DMS 273 treated with DMSO at 0.1 percent for 48 hours (cell line): ENCODE data around the gene NT5C3A.
"Not testable (repeated sequence)": the region's sequence is repeated elsewhere in the genome, so short reads cannot be mapped to it uniquely, and the experiment has no call there.

ENCODE experiments used
- DNase-seq: peaks from one replicate; lab custom pipeline; 2025; lab: John Stamatoyannopoulos, UW

NT5C3A gene

GRCh38 chr7:33041631-33042428, 20.7 kb downstream of the NT5C3A start:
- DNase-seq = no peak

- no peak for DNase-seq
These were observed 21.6 kb downstream of the NT5C3A start for GRCh38 chr7:33040803-33041516.

- no peak for DNase-seq
These were observed 22.7 kb downstream of the NT5C3A start for GRCh38 chr7:33039903-33040292.

- no peak for DNase-seq
These were observed 23.2 kb downstream of the NT5C3A start for GRCh38 chr7:33039257-33039902.

GRCh38 chr7:33038639-33039038, 23.9 kb downstream of the NT5C3A start:
- DNase-seq = no peak

GRCh38 chr7:33035776-33036175, 26.8 kb downstream of the NT5C3A start:
- no peak for DNase-seq

GRCh38 chr7:33024189-33024757, 38.3 kb downstream of the NT5C3A start:
- DNase-seq = no peak

- no peak for DNase-seq
These were observed 50.2 kb downstream of the NT5C3A start for GRCh38 chr7:33012364-33012763.

GRCh38 chr7:33009734-33010133, 52.8 kb downstream of the NT5C3A start:
- no peak for DNase-seq

GRCh38 chr7:33005690-33006089, 56.9 kb downstream of the NT5C3A start:
- not testable (repeated sequence) for DNase-seq

GRCh38 chr7:33005193-33005592, 57.4 kb downstream of the NT5C3A start:
- DNase-seq = not testable (repeated sequence)

GRCh38 chr7:33004104-33004616, 58.4 kb downstream of the NT5C3A start:
- DNase-seq = not testable (repeated sequence)

GRCh38 chr7:33003111-33003510, 59.5 kb downstream of the NT5C3A start:
- not testable (repeated sequence) for DNase-seq

GRCh38 chr7:32999380-32999779, 63.2 kb downstream of the NT5C3A start:
- not testable (repeated sequence) for DNase-seq

GRCh38 chr7:32998361-32999171, 64.0 kb downstream of the NT5C3A start:
- peak; percentile 21 for DNase-seq

- not testable (repeated sequence) for DNase-seq
These were observed 64.6 kb downstream of the NT5C3A start for GRCh38 chr7:32997956-32998355.

GRCh38 chr7:32992750-32993149, 69.8 kb downstream of the NT5C3A start:
- DNase-seq = not testable (repeated sequence)

- DNase-seq = not testable (repeated sequence)
These were observed 70.4 kb downstream of the NT5C3A start for GRCh38 chr7:32991975-32992700.

- not testable (repeated sequence) for DNase-seq
These were observed 71.4 kb downstream of the NT5C3A start for GRCh38 chr7:32991068-32991585.

- not testable (repeated sequence) for DNase-seq
These were observed 74.4 kb downstream of the NT5C3A start for GRCh38 chr7:32988148-32988547.
